Subcutaneous abdominal adipose tissue (tissue), 5 donors: ENCODE data around the gene S100PBP.

Experiments used
- H3K27ac ChIP-seq: one replicate; pipeline ENCODE4 v1.7.0; 2013; ENCODE audit warnings: low read depth, mild to moderate bottlenecking, inconsistent platforms, low read length, moderate library complexity
- H3K27me3 ChIP-seq, 5 donors: one replicate each; pipeline ENCODE4 v1.7.0; 2013; ENCODE audit warnings: low read length in 5 of 5, inconsistent platforms in 1 of 5; ENCODE audit not compliant: control insufficient read depth in 5 of 5, insufficient read depth in 4 of 5
- H3K36me3 ChIP-seq, 5 donors: one replicate each; pipeline ENCODE4 v1.7.0; 2013; ENCODE audit warnings: low read length in 5 of 5; ENCODE audit not compliant: control insufficient read depth in 5 of 5, insufficient read depth in 5 of 5
- H3K4me1 ChIP-seq, 5 donors: one replicate each; pipeline ENCODE4 v1.7.0; 2013; ENCODE audit warnings: low read length in 5 of 5, mild to moderate bottlenecking in 3 of 5, moderate library complexity in 1 of 5; ENCODE audit not compliant: control insufficient read depth in 5 of 5, insufficient read depth in 5 of 5
- H3K4me3 ChIP-seq, 5 donors: one replicate each; pipeline ENCODE4 v1.7.0; 2013; ENCODE audit warnings: low read length in 5 of 5, low read depth in 1 of 5
- H3K9ac ChIP-seq, 5 donors: one replicate each; pipeline ENCODE4 v1.7.0; 2013; ENCODE audit warnings: low read length in 5 of 5, mild to moderate bottlenecking in 4 of 5, moderate library complexity in 3 of 5
- H3K9me3 ChIP-seq, 5 donors: one replicate each; pipeline ENCODE4 v1.7.0; 2013; ENCODE audit warnings: low read length in 5 of 5; ENCODE audit not compliant: control insufficient read depth in 5 of 5
- donor health status: healthy.
- donor health status: healthy.
- donor health status: healthy.
- donor health status: healthy.
- donor health status: healthy.

S100PBP gene

DNA sequence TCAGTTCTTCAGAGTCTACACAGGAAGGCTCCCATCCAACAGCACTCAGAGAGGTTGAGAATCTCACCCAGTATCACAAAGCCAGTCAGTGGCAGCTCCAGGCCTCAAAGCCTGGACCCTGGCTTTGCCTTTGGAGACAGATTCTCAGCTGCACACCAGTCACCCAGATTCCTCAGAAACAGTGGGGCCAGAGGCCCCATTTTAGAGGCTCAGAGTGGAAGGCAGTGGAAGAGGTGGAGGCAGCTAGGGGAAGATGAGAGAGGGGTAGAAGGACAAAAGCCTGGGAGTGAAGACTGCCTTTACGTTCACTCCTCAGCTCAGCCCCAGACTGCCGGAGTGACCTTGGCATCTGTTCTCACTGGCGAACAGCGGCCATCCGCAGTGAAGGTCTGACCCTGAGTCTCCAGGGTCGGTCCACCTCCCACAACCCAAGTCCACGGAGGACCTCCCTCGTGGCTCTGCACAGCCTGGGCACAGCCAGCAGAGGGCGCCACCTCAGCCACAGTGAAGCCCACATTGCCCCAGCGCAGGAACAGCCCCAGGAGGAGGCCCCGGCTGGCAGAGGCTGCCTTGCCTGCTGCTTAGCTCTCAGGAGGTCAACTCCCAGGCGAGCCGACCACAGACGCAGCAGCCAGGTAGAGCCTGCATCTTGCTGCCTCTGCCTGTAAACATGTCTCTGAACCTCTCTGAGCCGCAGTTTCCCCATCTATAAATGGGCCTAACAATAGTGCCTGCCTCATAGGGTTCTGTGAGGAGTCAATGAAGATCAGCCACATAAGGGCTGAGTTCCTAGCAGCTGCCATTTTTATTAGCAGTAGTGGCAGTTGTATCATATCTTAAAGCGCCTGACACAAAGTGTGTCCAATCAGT is 59.1 kb downstream of the S100PBP start:
- H3K9ac ChIP-seq: no peak overlapping the region
- no peaks in the 10 kb centered on the region for H3K9me3 ChIP-seq
- H3K4me3 ChIP-seq: no peak overlapping the region
- peaks cover 8 to 35% (median 21%) of the 10 kb centered on the region in 5 donors for H3K27me3 ChIP-seq
- no peak overlapping the region for H3K27ac ChIP-seq
- no peaks in the 10 kb centered on the region for H3K36me3 ChIP-seq
- peaks cover 0 to 12% (median 3%) of the 10 kb centered on the region in 5 donors for H3K4me1 ChIP-seq

DNA sequence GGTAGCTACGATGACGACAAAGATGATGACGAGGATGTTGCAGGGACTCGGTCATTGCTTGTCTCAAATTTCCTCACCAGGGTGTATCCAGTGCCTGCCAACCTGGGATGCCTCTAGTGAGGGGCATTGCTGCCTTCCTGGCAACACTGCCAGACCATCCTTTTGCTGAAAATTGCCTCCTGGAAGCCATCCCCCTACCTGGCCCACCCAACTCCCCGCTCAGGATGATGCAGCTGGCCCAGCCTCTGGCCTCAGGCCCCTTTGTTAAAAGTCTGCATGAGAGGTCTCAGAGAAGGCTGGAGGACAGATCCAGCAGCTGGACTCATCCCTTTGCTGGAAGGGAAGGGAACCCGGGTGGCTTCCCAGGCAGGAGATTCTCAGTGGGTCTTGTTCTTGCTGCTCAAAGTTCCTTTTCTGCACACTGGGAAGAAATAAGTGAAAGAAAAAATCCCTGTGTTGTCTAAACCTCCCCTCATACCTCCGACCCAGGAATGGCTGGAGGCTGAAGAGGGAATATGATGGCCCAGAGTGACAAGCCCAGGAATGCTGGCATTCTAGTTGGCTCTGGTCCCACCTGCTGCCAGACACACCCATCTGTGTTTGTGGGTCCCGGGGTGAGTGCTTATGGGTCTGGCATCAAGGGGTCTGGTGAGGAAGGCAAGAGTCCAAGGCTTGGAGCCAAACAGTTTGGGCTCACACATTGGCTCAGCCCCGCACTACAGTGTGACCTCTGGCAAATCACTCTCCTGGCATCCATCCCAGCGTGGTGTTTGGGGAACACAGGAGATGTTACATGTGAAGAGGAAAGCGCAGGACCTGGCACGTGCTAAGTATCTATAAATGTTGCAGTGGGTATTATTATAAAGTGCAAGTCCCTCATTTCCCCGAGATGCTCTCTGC is 60.0 kb downstream of the S100PBP start:
- H3K4me3 ChIP-seq: no peak overlapping the region
- no peaks in the 10 kb centered on the region for H3K36me3 ChIP-seq
- H3K4me1 ChIP-seq: peaks cover 0 to 15% (median 5%) of the 10 kb centered on the region in 5 donors
- no peak overlapping the region for H3K27ac ChIP-seq
- H3K9me3 ChIP-seq: no peaks in the 10 kb centered on the region
- H3K27me3 ChIP-seq: peaks cover 5 to 28% (median 18%) of the 10 kb centered on the region in 5 donors
- no peak overlapping the region for H3K9ac ChIP-seq

DNA sequence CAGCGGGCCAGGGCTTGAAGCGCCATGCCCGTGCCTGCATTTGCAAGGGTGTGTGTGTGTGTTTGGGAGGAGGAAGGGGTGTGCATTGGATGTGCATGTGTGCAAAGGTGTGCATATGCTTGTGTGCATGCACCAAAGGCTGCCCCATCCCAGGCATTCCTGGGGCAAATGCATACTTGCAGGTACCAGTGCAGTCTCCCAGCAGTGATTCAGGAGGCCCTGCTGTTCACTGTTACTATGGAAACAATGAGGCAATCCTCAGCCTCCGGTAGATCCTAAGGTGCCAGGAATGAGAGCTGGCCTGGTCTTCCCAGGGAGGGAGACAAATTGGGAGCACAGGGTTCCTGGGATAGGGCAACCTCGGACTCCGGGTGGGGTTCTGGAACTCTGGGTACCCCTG is 60.7 kb downstream of the S100PBP start:
- H3K4me1 ChIP-seq: peaks cover 0 to 11% (median 5%) of the 10 kb centered on the region in 5 donors
- no peak overlapping the region for H3K9ac ChIP-seq
- no peak overlapping the region for H3K27ac ChIP-seq
- no peak overlapping the region for H3K4me3 ChIP-seq
- no peaks in the 10 kb centered on the region for H3K36me3 ChIP-seq
- H3K9me3 ChIP-seq: no peaks in the 10 kb centered on the region
- peaks cover 5 to 26% (median 18%) of the 10 kb centered on the region in 5 donors for H3K27me3 ChIP-seq

DNA sequence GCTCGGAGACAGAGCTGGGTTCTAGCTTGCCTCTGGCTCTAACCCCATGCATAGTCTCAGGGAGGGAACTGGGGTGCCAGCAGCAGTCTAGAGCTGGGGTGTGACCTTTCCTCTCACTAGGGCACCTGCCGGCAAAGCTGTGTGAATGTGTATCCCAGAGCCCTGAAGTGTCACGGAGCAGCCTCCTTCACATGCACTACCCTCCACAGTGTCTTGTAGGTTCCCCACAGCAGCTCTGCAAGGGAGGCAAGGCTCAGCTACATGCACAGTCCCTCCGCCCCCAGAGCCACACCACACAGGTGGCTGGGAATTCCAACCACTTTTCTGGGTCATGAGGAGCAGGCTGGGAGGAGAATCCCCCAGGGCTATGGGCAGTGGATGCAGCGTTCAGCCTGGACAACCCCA is 61.2 kb downstream of the S100PBP start:
- Histone ChIP-seq H3K4me3 (no peak overlapping the region), H3K27me3 (peaks cover 5 to 25% (median 20%) of the 10 kb centered on the region in 5 donors), H3K9ac (no peak overlapping the region), H3K4me1 (peaks cover 0 to 11% (median 5%) of the 10 kb centered on the region in 5 donors), H3K9me3 (no peaks in the 10 kb centered on the region), H3K27ac (no peak overlapping the region), H3K36me3 (no peaks in the 10 kb centered on the region)

DNA sequence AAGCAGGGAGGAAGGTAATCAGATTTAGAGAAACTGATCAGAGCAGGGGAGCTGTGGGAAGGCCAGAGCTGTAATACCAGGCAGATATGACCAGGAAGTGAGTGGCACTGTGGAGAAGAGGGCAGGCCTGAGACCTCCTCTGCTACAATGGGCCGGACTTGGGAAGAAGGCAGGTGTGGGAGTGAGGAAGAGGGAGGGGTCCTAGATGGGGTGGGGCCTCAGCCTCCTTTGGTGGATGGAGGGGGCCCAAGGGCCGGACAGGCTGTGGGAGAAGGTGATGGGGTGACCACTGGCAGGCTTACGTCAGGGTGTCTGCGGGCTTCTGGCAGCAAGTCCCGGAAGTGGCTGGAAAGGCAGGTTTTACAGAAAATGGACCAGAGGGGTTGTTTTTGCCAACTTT is 63.8 kb downstream of the S100PBP start:
- Histone ChIP-seq H3K4me1 (peaks cover 0 to 14% (median 5%) of the 10 kb centered on the region in 5 donors), H3K27ac (no peak overlapping the region), H3K27me3 (peaks cover 14 to 43% (median 40%) of the 10 kb centered on the region in 5 donors), H3K9me3 (no peaks in the 10 kb centered on the region), H3K9ac (no peak overlapping the region), H3K36me3 (no peaks in the 10 kb centered on the region), H3K4me3 (no peak overlapping the region)

DNA sequence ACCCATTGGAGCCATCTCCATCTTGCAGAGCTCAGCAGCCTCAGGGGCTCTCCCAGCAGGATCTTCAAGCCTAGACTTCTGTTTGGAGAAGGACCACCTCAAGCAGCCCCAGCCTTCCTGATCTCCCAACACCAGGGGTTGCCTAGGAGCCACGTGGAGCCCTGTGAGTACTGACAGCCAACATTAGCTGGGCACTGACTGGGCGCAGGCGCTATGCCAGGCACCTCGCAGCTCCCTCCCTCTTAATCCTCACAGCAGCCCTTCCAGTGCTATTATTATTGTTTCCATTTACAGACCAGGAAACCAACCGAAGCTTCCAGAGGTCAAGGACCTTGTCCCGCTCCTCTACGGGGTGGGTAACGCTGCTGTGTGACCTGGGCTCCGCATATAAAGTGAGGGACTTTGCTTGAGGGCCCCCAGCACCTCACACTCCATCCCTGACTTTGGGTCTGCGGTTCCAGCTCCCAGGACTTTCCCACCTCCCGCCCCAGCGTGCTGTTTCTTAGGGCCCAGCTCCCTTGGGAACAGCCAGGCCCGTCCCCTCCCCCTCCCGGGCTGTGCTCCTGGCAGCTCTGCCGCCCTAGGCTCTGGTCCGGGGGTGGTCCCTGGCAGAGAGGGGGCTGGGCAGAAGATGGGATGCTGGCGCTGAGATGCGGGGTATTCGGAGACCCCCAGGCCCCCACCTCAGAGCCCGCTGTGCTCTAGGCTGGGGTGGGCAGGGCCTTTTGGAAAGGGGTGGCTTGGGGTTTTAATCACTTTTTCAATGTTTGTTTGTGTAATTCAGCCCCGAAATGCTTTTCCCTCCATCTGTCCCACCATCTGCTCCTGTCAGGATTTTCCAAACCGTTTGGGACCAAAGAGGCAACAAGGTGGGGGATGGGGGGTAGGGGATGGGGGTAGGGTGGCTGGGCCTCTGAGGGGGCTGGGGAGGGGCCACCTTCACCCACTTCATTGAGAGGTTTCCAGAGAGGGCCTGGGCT is 64.7 kb downstream of the S100PBP start:
- Histone ChIP-seq H3K9ac (no peak overlapping the region), H3K9me3 (no peaks in the 10 kb centered on the region), H3K27me3 (peaks cover 19 to 47% (median 40%) of the 10 kb centered on the region in 5 donors), H3K36me3 (no peaks in the 10 kb centered on the region), H3K4me3 (no peak overlapping the region), H3K27ac (no peak overlapping the region), H3K4me1 (peaks cover 0 to 9% (median 5%) of the 10 kb centered on the region in 5 donors)

DNA sequence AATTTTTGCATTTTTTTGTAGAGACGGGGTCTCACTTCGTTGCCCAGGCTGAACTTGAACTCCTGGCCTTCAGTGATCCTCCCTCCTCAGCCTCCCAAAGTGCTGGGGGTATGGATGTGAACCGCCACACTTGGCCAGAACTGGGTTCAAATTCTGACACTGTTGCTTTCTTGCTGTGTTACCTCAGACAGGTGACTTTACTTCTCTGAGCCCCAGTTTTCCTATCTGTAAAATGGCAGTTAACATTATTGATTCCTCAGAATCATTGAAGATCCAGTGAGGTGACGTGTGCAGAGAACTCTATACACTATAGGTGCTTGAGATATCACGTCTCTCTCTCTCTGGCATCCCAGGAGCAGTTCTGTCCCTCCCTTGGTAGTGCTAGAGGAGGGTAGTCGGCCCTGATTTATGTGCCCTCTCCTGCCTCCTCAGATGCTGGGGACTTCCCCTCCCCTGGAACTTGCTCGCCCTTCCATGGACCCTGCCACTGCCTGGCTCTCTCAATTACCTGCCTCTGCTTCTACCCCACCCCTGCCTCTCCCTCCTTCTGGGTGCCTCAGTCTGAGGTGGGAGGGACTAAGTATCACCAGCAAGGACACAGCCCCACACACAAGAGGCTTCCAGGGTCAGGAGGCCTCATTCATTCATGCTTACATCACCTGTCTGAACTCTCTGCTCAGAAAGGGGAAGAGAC is 66.0 kb downstream of the S100PBP start:
- Histone ChIP-seq H3K9ac (no peak overlapping the region), H3K9me3 (no peaks in the 10 kb centered on the region), H3K27ac (no peak overlapping the region), H3K4me1 (peaks cover 0 to 9% (median 5%) of the 10 kb centered on the region in 5 donors), H3K4me3 (no peak overlapping the region), H3K27me3 (peaks cover 25 to 49% (median 42%) of the 10 kb centered on the region in 5 donors), H3K36me3 (no peaks in the 10 kb centered on the region)

DNA sequence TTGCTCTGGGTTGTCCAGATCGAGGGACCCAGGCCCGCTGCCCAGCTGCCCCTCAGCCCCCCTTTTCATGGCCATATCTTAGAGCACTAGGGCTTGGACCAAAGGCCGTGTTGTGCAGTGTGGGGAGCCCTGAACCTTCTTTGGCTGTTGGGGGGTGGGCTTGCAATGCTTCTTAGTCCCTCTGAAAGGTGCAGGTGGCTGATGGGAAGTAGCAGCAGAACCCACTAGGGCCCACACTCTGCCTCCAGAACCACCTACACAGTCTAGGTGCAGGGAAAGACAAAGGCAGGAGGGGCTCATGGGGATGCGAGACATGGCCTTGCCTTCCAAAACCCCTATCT is 66.5 kb downstream of the S100PBP start:
- H3K9me3 ChIP-seq: no peaks in the 10 kb centered on the region
- H3K4me1 ChIP-seq: peaks cover 0 to 9% (median 5%) of the 10 kb centered on the region in 5 donors
- no peak overlapping the region for H3K4me3 ChIP-seq
- peaks cover 21 to 50% (median 41%) of the 10 kb centered on the region in 5 donors for H3K27me3 ChIP-seq
- H3K36me3 ChIP-seq: no peaks in the 10 kb centered on the region
- no peak overlapping the region for H3K9ac ChIP-seq
- H3K27ac ChIP-seq: no peak overlapping the region

DNA sequence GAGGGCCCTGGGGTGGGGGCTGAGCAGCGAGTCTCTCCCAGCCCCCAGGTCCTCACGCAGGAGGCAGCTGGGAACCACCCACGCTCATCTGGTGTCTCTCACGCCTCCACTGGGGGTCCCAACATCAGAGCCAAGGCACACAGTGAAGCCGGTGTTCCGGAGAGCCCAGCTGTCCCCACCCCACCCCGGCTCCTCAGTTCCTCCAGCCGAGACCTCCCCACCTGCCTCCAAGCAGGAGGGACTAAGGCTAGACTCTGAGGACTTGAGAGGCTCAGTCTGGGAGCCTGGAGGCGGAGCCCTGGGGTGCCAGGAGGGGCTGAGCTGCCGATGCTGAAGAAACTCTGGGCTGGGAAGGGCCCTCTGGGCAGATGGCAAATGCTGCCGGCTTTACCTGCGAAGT is 67.3 kb downstream of the S100PBP start:
- no peaks in the 10 kb centered on the region for H3K9me3 ChIP-seq
- no peaks in the 10 kb centered on the region for H3K36me3 ChIP-seq
- peaks cover 21 to 50% (median 42%) of the 10 kb centered on the region in 5 donors for H3K27me3 ChIP-seq
- no peak overlapping the region for H3K4me3 ChIP-seq
- peaks cover 0 to 9% (median 5%) of the 10 kb centered on the region in 5 donors for H3K4me1 ChIP-seq
- no peak overlapping the region for H3K9ac ChIP-seq
- H3K27ac ChIP-seq: no peak overlapping the region
